NCI-H510A treated with DMSO at 0.1 percent for 48 hours (cell line): ENCODE measurements around the gene TNFRSF12A.

ENCODE experiments used
- DNase-seq: peaks from one replicate; lab custom pipeline; 2025; lab: John Stamatoyannopoulos, UW

TNFRSF12A gene

DNA sequence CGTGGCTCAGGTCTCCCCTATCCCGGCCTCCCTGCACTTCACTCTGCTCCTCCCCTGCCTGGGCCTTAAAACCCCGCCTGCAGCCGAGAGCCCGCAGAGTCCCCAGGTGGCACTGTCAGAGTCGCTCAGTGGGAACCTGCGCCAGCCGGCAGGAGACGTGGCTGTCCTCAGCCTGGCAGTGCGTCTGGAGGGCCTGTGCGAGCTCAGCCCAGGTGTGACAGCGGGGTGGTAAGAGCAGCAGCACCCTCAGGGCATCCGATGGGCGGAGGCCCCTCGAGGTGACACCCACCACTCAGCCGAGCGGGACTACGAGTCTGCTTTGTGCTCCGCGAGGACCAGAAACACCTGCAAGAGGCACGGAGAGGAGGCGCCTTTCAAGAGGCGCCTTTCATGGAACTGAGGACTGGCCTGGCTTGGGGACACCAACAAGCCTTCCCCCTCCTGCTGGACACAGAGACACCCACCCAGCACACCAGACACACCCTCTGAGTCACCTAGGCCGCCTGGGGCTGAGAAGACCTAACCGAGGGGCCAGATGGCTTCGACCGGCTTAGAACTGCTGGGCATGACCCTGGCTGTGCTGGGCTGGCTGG, 7.2 kb upstream of the TNFRSF12A start, which contains the start of gene CLDN9:
Gene CLDN9 (plus strand): TSS at position 96 of the 593 bp plus-strand sequence. CDS start 440 bp downstream, at position 536.
- peak; percentile 75 for DNase-seq

DNA sequence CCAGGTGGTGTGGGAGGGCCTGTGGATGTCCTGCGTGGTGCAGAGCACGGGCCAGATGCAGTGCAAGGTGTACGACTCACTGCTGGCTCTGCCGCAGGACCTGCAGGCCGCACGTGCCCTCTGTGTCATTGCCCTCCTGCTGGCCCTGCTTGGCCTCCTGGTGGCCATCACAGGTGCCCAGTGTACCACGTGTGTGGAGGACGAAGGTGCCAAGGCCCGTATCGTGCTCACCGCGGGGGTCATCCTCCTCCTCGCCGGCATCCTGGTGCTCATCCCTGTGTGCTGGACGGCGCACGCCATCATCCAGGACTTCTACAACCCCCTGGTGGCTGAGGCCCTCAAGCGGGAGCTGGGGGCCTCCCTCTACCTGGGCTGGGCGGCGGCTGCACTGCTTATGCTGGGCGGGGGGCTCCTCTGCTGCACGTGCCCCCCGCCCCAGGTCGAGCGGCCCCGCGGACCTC, 6.6 kb upstream of the TNFRSF12A start:
- no peak for DNase-seq

DNA sequence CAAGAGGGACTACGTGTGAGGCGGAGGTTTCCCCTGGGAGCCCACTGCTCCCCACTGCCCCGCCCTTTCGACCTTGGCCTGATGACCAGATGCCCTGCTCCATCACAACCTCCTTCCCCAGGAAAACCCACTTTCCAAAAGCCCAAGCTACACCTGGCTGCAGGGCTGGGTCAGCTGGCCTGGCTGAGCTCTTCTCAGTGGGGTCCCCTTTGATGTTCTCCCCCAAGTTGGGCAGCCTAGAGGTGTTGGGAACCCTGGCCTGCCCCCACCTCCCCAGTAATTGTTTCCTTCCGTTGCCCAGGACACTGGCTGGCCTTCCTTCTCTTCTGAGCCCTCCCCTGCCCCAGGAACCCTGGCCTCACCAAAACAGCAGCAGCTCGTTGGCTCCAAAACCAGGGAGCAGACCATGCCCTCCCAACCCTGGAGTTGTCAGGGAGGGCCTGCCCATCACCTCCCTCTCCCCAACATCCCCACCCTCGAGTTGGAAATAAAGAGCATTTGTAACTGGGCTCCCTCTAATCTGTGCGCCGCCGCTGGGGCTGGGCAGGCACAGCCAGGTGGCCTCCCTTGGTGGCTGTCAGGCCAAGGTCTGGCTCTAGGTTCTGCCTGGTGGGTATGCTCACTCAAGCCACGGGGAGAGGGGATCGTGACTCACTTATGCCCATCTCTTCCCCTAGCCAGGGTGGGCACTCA, 6.0 kb upstream of the TNFRSF12A start:
- no peak for DNase-seq

DNA sequence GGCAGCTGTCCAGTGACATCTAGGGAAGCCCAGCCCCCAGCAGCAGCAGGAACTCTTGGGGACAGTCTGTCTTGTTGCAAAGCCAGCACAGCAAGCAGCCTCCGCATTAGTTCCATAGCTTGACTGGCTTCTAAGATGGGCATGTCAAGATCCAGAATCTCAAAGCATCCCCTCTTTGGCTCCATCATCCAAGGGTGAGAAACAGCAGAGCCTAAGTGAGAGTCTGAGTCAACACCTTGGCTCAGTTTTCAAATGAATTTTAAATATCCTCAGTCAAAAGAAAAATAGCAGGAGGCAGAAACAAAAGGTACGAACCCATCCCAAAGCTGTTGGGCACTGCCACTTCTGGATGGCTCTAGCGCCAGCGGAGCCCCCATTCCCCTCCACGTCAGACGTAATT, 5.2 kb upstream of the TNFRSF12A start:
- DNase-seq: no peak

DNA sequence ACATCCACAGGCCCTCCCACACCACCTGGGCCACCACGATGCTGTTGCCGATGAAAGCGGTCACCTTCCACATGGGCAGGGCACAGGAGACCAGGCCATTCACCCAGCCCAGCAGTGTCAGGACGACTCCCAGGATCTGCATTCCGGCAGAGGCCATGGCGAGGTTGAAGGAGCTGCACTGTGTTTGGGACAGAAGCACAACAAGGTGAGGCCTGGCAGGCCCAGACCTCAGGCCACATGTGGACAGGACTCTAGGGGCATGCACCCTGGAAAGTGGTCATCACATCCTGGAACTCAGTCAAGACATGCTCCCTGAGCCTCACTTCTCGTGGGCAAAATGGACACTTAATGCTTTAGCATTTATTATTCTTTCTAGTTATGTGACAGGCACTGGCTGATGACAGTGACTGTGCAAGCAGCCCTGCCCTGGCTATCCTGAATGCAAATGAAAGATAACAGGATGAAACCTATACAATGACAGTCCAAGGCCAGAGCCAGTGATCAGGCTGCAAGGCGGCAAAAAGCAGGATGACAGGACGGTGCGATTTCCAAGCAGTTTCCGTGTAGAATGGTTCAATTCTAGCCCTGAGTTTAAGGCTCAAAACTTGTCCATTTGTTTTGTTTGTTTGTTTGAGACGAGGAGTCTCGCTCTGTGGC, 4.2 kb upstream of the TNFRSF12A start:
- DNase-seq: no peak

DNA sequence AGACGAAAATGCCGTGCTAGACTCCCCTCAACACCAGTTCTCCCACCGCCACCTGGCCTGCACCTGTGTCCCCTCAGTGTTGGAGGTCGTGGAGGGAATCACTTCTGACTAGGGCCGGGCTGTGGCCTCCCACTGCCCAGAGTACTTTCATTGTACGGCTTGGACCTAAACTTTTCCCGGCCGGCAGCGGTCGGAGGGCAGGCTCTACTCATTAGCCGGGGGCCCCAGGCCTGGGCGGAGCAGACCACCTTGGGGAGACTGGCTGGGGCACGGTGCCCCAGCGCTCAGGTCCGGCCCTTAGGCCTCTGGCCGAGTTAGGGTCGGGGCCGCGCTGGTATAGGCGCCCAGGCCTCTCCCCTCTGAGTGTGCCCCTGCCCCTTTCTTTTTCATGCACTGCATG, 2.8 kb upstream of the TNFRSF12A start:
- no peak for DNase-seq

DNA sequence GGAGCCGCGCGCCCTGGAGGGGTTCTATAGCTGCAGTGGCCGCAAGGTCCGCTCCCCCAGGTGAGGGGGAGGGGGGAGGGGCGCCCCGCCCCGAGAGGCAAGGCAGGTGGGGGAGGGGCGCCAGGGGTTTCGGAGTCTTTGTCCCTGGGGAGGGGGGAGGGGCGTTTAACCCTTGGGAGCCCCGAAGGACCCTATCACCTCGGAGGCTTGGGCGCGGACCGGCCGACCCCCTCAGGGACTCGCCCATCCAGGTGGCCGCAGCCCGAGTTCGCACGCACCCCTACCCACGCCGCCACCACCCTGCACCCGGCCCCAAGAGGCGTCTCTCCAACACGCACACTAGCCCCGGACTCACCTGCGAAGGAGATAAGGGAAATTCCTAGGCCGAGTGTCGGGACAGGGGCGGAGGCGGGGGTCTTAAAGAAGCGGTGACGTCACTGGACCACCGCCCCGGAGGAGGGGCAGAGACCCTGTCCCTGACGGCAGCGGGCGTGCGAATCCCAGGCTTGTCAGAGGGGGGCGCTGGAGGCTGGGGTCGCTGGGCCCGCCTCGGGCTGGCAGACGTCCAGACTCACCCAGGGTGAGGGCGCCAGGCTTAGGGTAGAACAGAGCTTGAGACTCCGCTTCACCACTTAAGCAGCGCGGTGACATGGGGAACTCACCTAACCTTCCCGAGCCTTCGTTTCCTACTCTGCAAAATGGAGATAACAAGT, 2.2 kb upstream of the TNFRSF12A start, which contains the start of gene CLDN6:
Gene CLDN6 (minus strand): TSS at position 390 of the 713 bp plus-strand sequence. CDS start 2,162 bp downstream, outside the sequence.
- no peak for DNase-seq

DNA sequence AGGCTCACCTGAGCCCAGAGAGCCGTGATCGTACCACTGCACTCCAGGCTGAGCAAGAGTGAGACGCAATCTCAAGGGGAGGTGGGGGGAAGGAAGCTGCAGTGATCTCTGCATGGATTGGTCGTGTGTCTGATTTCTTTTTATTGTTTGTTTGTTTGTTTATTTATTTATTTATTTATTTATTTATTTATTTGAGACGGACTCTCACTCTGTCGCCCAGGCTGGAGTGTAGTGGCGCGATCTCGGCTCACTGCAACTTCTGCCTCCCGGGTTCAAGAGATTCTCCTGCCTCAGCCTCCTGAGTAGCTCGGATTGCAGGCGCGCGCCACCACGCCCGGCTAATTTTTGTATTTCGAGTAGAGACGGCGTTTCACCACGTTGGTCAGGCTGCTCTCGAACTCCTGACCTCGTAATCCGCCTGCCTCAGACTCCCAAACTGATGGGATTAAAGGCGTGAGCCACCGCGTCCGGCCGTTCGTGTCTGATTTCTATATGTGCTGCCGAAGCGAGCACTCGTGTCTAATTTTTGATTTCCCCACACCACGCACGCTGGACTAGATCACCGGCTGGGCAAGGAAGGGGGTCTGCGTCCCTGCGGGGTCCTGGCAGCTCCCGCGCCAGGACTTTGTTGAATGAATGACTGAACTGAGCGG, 448 bp upstream of the TNFRSF12A start:
- no peak for DNase-seq

DNA sequence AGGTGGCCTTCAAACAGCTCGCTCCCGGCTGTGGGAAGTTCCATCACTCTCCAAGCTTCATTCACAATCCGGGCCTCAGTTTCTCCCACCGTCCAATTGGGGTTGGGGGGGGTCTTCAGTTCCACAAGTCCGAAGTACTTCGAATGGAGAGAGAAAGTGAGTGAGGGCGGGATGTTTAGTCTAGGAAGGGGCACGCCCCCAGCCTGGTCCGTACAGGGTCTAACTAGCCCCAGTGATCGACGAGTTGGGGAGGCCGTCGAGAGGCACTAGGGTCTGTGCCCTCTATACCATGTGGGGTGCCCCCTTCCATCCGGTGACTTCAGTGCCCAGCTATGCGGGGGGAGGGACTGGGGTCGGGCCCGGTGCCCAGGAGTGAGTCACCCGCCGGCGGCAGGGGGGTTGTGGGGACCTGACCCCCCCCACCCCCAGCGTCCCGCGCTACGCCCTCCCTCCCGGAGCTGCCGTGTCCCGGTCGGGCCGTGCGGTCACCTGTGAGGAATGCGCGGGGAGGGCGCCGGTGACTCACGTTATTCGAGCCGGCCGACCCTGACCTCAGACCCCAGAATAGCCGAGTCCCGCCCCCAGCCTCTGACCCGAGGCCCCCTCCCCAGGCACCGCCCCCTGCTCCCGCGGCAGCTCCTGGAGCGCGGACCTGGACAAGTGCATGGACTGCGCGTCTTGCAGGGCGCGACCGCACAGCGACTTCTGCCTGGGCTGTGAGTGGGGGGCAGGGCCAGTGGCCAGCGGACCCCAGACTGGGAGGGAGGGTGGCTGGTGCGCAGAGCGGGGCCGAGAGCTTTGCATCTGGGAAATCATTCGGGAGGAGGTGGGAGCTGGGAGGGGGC, 658 bp downstream of the TNFRSF12A start:
- no peak for DNase-seq

DNA sequence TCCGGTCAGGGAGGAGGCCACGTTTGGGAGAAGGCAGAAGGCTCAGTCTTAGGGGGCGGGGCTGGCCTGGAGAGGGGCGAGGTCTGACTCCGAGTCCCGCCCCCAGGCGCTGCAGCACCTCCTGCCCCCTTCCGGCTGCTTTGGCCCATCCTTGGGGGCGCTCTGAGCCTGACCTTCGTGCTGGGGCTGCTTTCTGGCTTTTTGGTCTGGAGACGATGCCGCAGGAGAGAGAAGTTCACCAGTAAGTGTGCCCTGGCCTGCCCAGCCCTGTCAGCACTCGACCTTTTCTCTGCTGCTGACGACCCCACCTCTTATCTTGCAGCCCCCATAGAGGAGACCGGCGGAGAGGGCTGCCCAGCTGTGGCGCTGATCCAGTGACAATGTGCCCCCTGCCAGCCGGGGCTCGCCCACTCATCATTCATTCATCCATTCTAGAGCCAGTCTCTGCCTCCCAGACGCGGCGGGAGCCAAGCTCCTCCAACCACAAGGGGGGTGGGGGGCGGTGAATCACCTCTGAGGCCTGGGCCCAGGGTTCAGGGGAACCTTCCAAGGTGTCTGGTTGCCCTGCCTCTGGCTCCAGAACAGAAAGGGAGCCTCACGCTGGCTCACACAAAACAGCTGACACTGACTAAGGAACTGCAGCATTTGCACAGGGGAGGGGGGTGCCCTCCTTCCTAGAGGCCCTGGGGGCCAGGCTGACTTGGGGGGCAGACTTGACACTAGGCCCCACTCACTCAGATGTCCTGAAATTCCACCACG, 1.5 kb downstream of the TNFRSF12A start:
- peak; percentile 12 for DNase-seq

DNA sequence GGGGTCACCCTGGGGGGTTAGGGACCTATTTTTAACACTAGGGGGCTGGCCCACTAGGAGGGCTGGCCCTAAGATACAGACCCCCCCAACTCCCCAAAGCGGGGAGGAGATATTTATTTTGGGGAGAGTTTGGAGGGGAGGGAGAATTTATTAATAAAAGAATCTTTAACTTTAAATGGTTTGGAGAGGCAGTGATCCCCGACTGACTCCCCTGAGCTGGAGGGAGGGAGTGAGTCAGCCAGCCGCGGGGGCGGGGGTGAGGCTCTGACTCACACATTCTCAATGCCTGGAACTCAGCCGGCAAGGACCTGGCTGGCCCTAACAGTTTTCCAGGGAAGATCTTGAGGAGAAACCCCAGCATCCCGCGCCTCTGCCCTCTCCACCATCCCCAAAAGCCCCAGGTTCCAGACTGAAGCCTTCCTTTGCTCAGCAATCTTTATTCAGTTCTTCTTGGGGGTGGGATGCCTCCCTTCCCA, 2.1 kb downstream of the TNFRSF12A start:
- no peak for DNase-seq

DNA sequence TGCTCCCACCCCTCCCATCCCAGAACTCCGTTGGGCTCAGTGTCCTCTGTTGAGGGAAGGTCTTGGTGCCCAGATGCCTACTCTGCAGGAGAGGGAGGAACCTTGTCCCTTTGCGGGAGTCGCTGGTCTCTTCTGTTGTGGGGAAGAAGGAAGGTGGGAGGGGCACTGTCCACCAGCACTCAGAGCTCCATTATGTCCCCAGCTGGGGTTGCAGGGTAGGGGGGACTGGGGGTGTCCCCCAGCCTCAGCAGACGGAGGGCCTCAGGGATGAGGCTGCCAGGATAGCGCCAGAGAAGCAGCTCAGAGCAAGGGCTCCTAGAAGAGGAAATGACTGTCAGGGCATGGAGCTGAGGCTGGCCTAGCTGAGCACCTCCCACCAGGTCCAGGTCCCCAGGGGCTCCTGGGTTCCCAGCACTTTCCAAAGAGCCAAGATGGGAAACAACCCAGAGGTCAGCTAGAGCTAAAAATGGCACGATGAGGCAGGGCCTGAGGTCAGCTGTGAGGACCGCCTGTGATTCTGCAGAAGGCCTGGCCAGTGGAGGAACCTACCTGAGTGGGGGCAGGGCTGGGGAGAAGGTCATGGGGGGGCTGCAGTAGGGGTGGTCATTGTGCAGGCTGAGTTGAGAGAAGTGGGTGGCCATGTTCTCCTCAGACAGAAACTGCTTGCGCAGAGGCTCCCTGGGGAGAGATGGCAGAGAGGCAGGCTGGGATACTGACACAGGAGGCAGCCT, 2.7 kb downstream of the TNFRSF12A start:
- DNase-seq: no peak

DNA sequence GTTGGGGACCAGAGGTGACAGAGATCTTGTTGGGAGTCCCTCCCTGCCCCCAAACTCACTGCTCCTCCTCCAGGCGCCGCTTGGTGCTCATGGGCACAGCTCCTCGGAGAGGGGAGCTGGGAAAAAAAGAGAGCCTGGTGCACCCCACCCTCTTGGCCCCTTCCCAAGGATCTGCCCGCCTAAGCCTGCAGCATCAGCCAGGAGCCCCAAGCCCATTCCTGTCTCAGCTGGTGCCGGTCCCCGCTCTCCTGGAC, 3.2 kb downstream of the TNFRSF12A start:
- no peak for DNase-seq

DNA sequence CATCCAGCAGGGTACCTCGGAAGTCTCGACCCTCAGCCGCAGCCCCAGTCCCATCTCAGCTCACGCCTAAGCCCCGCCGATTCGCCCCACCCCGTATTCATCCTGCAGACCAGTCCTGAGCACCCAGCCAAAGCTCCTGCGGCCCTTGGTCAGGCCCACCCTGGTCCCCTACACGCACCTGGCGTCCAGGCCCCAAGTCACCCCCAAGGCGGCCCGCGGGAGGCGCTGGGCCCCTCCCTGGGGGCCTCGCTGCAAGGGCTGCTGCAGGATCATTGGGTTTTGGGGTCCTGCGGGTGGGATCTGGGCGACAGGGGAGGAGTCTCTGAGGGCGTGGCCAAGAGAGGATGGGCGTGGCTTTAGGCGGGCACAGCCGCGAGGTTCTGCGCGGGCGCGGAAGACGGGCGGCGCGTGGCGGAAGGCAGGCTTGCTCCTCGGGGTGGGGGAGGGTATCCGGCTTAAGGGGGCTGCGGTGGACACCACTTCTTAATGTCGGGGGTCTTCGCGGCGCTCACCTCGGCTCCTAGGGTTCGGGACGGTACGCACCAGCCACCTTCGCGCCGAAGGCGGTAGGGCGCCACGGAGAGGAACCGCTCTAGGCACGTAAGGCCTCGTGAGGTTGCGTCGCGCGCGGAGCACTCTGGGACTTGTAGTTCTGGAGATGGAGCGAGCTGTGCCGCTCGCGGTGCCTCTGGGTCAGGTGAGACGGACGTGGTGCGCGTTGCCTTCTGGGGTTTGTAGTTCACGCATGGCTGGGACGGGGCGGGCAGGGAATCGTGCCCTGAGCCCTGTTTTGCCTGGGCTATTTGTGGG, 3.7 kb downstream of the TNFRSF12A start, which contains the start of the genes HCFC1R1 and THOC6:
Gene HCFC1R1 (minus strand): TSS at position 274 of the 810 bp plus-strand sequence. CDS start 1 bp downstream, at position 273.
Gene THOC6 (plus strand): TSS at position 367 of the 810 bp plus-strand sequence. CDS start 292 bp downstream, at position 659.
- peak; percentile 82 for DNase-seq

DNA sequence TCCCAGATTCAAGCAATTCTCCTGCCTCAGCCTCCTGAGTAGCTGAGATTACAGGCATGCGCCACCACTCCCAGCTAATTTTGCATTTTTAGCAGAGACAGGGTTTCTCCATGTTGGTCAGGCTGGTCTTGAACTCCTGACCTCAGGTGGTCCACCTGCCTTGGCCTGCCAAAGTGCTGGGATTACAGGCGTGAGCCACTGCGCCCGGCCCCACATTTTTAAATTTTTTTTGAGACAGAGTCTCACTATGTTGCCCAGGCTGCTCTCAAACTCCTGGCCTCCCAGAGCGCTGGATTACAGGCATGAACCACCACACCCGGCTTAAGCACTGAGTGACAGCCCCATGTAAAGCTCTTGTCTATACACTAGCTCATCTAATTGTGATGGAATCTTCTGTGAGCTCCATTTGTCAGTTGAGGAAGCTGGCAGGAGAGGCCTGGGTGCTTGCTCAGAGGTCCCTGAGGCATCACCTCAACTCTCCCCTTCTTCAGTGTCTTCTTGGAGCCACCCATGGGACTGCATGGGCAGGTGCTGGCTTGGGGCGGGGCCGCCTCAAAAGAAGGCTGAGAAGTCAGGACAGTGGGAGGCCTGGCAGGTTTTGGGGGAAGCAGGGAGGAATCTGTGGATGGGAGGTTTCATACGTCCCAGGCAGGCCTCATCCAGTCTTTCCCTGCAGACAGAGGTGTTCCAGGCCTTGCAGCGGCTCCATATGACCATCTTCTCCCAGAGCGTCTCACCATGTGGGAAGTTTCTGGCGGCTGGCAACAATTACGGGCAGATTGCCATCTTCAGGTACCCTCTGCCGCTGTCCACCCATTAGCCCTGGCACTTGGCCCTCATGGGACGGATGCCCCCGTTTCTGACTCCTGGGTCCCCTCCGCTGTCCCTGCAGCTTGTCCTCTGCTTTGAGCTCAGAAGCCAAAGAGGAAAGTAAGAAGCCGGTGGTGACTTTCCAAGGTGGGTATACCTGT, 5.1 kb downstream of the TNFRSF12A start:
- no peak for DNase-seq

DNA sequence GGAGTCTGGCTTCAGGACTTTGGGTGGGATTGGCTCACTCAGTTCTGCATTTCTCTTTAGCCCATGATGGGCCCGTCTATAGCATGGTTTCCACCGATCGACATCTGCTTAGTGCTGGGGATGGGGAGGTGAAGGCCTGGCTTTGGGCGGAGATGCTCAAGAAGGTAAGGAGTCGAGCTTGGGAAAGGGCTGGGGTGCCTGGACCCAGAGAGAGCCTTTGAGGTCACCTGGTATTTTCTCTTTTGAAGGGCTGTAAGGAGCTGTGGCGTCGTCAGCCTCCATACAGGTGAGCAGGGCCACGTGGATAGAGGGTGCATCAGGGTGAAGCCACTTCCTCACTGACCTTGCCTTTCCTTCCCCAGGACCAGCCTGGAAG, 5.8 kb downstream of the TNFRSF12A start:
- DNase-seq: no peak
